WI38 (cell line): Measurements from ENCODE around the gene FCRL1.

Experiments
- H3K4me3 ChIP-seq: 2 replicates; pipeline ENCODE4 v1.5.1; 2011; ENCODE audit warnings: low read depth, mild to moderate bottlenecking, control low read depth, low read length
- CTCF ChIP-seq: IDR thresholded peaks from 2 replicates; pipeline ENCODE4 v1.5.1; 2012; ENCODE audit warnings: low read depth, mild to moderate bottlenecking, control low read depth, low read length

The FCRL1 gene

GRCh38 chr1:157844089-157844830 lies 24.3 kb upstream of the FCRL1 start:
- no peak overlapping the region for H3K4me3 ChIP-seq
- no peak for TF ChIP-seq CTCF

GRCh38 chr1:157842939-157843338 lies 23.0 kb upstream of the FCRL1 start:
- no peak overlapping the region for H3K4me3 ChIP-seq
- TF ChIP-seq CTCF: no peak

GRCh38 chr1:157841708-157842107 lies 21.8 kb upstream of the FCRL1 start, which contains the start of gene CD5L:
Gene CD5L, minus strand, starts transcription at chr1:157841808. Its CDS starts 107 bp downstream, at chr1:157841701.
- H3K4me3 ChIP-seq: no peak within 1 kb of the TSS
- no peak for TF ChIP-seq CTCF

- no peak for TF ChIP-seq CTCF
- no peak overlapping the region for H3K4me3 ChIP-seq
Measured at GRCh38 chr1:157838966-157839365, 19.0 kb upstream of the FCRL1 start.

DNA sequence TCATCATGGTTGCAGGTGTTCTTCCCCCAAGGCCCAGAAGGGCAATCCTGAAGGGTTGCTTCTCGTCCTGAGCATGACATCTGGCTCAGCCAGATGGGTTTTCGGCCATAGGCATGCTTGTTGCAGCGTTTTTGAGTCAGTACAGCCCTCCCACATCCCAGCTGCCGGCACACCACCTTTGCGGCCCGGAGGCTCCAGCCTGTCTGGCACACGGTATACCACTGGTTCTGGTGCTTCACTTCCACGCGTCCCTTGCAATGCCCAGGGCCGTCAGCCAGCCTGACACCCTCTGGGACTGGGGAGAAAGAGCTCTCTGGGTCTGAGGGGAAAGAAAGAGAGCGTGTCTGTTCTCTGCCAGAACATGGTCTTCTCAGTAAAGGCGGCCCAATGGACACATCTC lies 14.5 kb upstream of the FCRL1 start:
- TF ChIP-seq CTCF: no peak
- no peak overlapping the region for H3K4me3 ChIP-seq

DNA sequence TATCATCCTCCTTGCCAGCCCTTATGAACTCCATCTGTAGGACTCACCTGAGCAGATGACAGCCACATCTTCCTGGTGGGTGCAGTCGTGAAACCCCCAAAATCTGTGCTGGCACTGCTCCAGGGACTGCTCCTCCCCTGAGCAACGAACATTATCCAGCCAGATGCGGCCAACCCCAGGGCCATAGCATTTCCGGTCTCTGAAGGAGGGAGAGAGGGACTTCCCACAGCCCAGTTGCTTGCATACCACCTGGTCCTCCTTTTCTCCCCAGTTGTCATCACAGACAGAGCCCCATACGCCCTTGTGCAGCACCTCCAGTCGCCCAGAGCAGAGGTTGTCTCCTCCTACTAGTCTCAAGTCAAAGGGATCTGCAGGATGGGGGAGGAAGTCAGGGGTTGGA lies 13.2 kb upstream of the FCRL1 start:
- no peak for TF ChIP-seq CTCF
- H3K4me3 ChIP-seq: no peak overlapping the region

DNA sequence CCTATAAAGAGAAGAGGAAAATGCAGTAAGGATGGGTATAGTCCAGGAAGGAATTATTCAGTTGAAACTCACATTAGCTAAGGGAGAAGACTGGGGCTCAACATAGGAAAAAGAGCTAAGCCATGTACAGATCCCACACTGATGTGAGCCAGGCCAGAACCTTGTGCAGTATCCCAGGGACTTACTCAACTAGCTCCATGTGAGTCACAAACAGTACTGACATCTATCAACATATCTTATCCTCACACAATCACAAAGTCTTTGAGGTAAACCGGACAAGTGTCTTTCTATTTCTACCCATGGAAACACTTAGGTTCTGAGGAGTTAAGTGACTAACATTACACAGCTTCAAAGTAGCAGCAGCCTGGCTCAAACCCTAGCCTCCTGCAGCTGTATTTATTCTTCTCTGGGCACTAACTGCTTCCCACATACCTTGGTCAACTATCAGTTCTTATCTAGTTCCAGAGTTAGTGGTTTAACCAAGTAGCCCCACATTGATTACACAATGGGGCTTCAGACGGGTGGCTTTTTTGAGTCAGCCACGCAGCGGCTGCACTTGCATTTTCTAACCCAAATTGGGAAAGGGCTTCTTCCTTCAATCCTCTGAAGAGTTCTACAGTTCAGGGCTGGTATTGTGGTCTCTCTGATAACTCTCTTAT lies 12.2 kb upstream of the FCRL1 start:
- no peak for TF ChIP-seq CTCF
- H3K4me3 ChIP-seq: no peak overlapping the region
